Fibroblast of lung (primary cell): Measurements from ENCODE around the gene RSAD1. TPM values are rescaled to one million over a fixed set of nuclear protein-coding genes. Genes with fewer than 3 reads are reported as not detected.

Source experiments
- DNase-seq, 2 donors: peaks; one replicate each; pipeline versions ENCODE4 v3.0.0 to v3.0.0-alpha.2; 2010; ENCODE audit warnings: low read depth in 2 of 2
- H2AFZ ChIP-seq: 2 replicates; pipeline ENCODE4 v1.5.1; 2012; ENCODE audit warnings: low read length, control low read depth, inconsistent platforms
- H3K27ac ChIP-seq: 2 replicates; pipeline ENCODE4 v1.5.1; 2011; ENCODE audit warnings: low read length, control low read depth; ENCODE audit not compliant: insufficient read depth
- H3K27me3 ChIP-seq: 2 replicates; pipeline ENCODE4 v1.5.1; 2011; ENCODE audit warnings: mild to moderate bottlenecking, low read length; ENCODE audit not compliant: control insufficient read depth, insufficient read depth
- H3K36me3 ChIP-seq: 2 replicates; pipeline ENCODE4 v1.5.1; 2011; ENCODE audit warnings: low read length; ENCODE audit not compliant: control insufficient read depth, insufficient read depth
- H3K4me1 ChIP-seq: 2 replicates; pipeline ENCODE4 v1.5.1; 2011; ENCODE audit warnings: low read length; ENCODE audit not compliant: control insufficient read depth, insufficient read depth; ENCODE audit errors: extremely low read depth
- H3K4me2 ChIP-seq: 2 replicates; pipeline ENCODE4 v1.5.1; 2011; ENCODE audit warnings: low read length, control low read depth; ENCODE audit not compliant: insufficient read depth; ENCODE audit errors: extremely low read depth
- H3K4me3 ChIP-seq, 4 experiments: fragments of 200-600 bp in 1 of 4; sonication (generic) in 1 of 4; replicated peaks in 1 of 4; 2 replicates each; pipeline ENCODE4 v1.5.1; 2011 to 2016; ENCODE audit warnings: low read length in 4 of 4, low read depth in 3 of 4, mild to moderate bottlenecking in 3 of 4, control low read depth in 2 of 4, inconsistent platforms in 1 of 4, mixed read lengths in 1 of 4; ENCODE audit not compliant: insufficient read depth in 1 of 4; ENCODE audit errors: control extremely low read depth in 1 of 4
- H3K79me2 ChIP-seq: 2 replicates; pipeline ENCODE4 v1.5.1; 2012; ENCODE audit warnings: mild to moderate bottlenecking, low read length, inconsistent platforms; ENCODE audit not compliant: control insufficient read depth, insufficient read depth
- H3K9ac ChIP-seq: 2 replicates; pipeline ENCODE4 v1.5.1; 2011; ENCODE audit warnings: mild to moderate bottlenecking, low read length, control low read depth; ENCODE audit not compliant: insufficient read depth
- H3K9me3 ChIP-seq: 2 replicates; pipeline ENCODE4 v1.5.1; 2012; ENCODE audit warnings: low read depth, low read length; ENCODE audit not compliant: control insufficient read depth, insufficient read depth
- H4K20me1 ChIP-seq: 2 replicates; pipeline ENCODE4 v1.5.1; 2011; ENCODE audit warnings: low read length; ENCODE audit not compliant: control insufficient read depth, insufficient read depth; ENCODE audit errors: extremely low read depth
- EZH2 ChIP-seq: IDR thresholded peaks from 2 replicates; pipeline ENCODE4 v1.5.1; 2012; ENCODE audit warnings: low read length, control low read depth, mild to moderate bottlenecking; ENCODE audit errors: missing control alignments
- polyA plus RNA-seq, 2 donors: library from polyadenylated mRNA; depleted of rRNA in 1 of 2; stranded (reverse) in 1 of 2; unstranded in 1 of 2; fragments of >200 nt; gene quantifications; 2 replicates each; pipeline ENCODE4 v1.2.1, GENCODE V29; 2011 to 2012; ENCODE audit warnings: missing spikeins in 1 of 2
- total RNA-seq: library from RNA; depleted of rRNA; stranded (reverse); fragments of >200 nt; gene quantifications from 2 replicates; pipeline ENCODE4 v1.2.1, GENCODE V29; 2014
- TF ChIP-seq, protein P1 (sequence below), 2 donors: IDR thresholded peaks in 1 of 2; conservative IDR thresholded peaks in 1 of 2; 1 replicate in 1 of 2; 2 replicates in 1 of 2; pipeline ENCODE4 v1.5.1; 2011 to 2012; ENCODE audit warnings: low read length in 2 of 2, control low read depth in 1 of 2, inconsistent platforms in 1 of 2, low read depth in 1 of 2, mild to moderate bottlenecking in 1 of 2

The RSAD1 gene
- total and polyA plus RNA-seq, 2 donors (not counting 1 experiment from before 2014, with no cell fraction given) = 12.5 to 28.4 TPM

DNA sequence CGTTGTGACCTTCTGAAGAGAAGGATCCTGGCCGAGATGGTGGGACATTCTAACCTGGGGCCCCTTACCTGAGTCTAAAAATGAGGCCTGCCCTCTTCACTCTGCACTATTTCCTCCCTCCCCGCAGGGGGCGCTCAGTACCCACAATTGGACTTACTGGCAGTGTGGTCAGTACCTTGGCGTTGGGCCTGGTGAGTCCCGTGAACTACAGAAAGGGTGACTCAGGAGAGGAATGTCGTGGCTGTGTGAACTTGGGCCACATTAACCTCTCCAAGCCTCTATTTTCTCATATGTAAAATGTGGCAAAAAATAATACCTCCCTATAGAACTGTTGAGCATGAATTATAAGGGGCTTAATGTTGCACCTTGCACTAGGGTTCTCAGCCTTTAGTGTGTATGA, 3.9 kb downstream of the RSAD1 start:
- Histone ChIP-seq H3K79me2 (peaks cover 6% of the 10 kb centered on the region), H3K4me2 (no peak overlapping the region), H4K20me1 (no peaks in the 10 kb centered on the region), H3K4me3 (no peak overlapping the region), H3K27ac (peak overlapping the region; percentile 65), H3K27me3 (no peaks in the 10 kb centered on the region), H3K4me1 (peaks cover 12% of the 10 kb centered on the region), H2AFZ (no peak overlapping the region), H3K9me3 (no peaks in the 10 kb centered on the region), H3K36me3 (peaks cover 8% of the 10 kb centered on the region), H3K9ac (no peak overlapping the region)
- TF ChIP-seq, protein P1, sequence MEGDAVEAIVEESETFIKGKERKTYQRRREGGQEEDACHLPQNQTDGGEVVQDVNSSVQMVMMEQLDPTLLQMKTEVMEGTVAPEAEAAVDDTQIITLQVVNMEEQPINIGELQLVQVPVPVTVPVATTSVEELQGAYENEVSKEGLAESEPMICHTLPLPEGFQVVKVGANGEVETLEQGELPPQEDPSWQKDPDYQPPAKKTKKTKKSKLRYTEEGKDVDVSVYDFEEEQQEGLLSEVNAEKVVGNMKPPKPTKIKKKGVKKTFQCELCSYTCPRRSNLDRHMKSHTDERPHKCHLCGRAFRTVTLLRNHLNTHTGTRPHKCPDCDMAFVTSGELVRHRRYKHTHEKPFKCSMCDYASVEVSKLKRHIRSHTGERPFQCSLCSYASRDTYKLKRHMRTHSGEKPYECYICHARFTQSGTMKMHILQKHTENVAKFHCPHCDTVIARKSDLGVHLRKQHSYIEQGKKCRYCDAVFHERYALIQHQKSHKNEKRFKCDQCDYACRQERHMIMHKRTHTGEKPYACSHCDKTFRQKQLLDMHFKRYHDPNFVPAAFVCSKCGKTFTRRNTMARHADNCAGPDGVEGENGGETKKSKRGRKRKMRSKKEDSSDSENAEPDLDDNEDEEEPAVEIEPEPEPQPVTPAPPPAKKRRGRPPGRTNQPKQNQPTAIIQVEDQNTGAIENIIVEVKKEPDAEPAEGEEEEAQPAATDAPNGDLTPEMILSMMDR (conservative IDR thresholded peaks at IDR 0.05 in 1 of 2, IDR thresholded peaks at IDR 0.05 in 1 of 2; ENCODE audit: low read depth in 1 of 2, low read length in 2 of 2) = peak; percentile 86 to 89
- no peak for TF ChIP-seq EZH2
- peak; percentile 96 to 98 for DNase-seq

DNA sequence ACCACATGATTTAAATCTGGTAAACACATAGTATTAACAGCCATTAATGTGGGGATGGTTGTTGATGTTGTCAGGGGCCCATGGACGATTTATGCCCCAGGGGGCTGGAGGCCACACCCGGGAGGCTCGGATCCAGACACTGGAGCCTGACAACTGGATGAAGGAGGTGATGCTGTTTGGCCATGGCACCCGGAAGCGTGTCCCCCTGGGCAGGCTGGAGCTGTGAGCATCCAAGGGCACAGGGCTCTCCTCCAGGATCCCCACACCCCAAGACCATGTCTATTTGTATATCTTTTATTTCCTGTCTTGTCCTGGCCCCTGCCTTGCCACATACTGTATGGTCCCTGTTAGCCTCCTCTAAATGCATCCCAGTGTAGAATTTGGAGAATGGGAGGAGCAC, 4.6 kb downstream of the RSAD1 start:
- no peak overlapping the region for H3K9ac ChIP-seq
- H3K4me1 ChIP-seq = peaks cover 12% of the 10 kb centered on the region
- H3K9me3 ChIP-seq = no peaks in the 10 kb centered on the region
- peaks cover 8% of the 10 kb centered on the region for H3K36me3 ChIP-seq
- TF ChIP-seq, protein P1 (conservative IDR thresholded peaks at IDR 0.05 in 1 of 2, IDR thresholded peaks at IDR 0.05 in 1 of 2; ENCODE audit: low read depth in 1 of 2, low read length in 2 of 2) = no peak
- no peak for TF ChIP-seq EZH2
- H2AFZ ChIP-seq = no peak overlapping the region
- no peak overlapping the region for H3K4me2 ChIP-seq
- peak overlapping the region; percentile 65 for H3K27ac ChIP-seq
- no peak for DNase-seq
- H4K20me1 ChIP-seq = no peaks in the 10 kb centered on the region
- no peaks in the 10 kb centered on the region for H3K27me3 ChIP-seq
- H3K79me2 ChIP-seq = peaks cover 6% of the 10 kb centered on the region
- H3K4me3 ChIP-seq = no peak overlapping the region

GRCh38 chr17:50484386-50485155, 5.9 kb downstream of the RSAD1 start:
- no peak for DNase-seq
- H3K4me2 ChIP-seq = no peak overlapping the region
- H3K4me1 ChIP-seq = peaks cover 11% of the 10 kb centered on the region
- peaks cover 6% of the 10 kb centered on the region for H3K79me2 ChIP-seq
- H3K27ac ChIP-seq = no peak overlapping the region
- no peaks in the 10 kb centered on the region for H3K9me3 ChIP-seq
- no peak overlapping the region for H3K9ac ChIP-seq
- H3K36me3 ChIP-seq = peaks cover 8% of the 10 kb centered on the region
- no peak overlapping the region for H2AFZ ChIP-seq
- no peaks in the 10 kb centered on the region for H4K20me1 ChIP-seq
- H3K27me3 ChIP-seq = no peaks in the 10 kb centered on the region
- no peak for TF ChIP-seq EZH2
- TF ChIP-seq, protein P1 (conservative IDR thresholded peaks at IDR 0.05 in 1 of 2, IDR thresholded peaks at IDR 0.05 in 1 of 2; ENCODE audit: low read depth in 1 of 2, low read length in 2 of 2) = no peak
- no peak overlapping the region for H3K4me3 ChIP-seq
